SHP77 treated with DMSO at 0.1 percent for 48 hours (cell line): ENCODE data around the gene APOL2.
"Not testable (repeated sequence)": the region's sequence is repeated elsewhere in the genome, so short reads cannot be mapped to it uniquely, and the experiment has no call there.

Experiments used
- DNase-seq: peaks from one replicate; lab custom pipeline; 2025; lab: John Stamatoyannopoulos, UW

Gene APOL2

GRCh38 chr22:36263216-36263673 lies 23.9 kb upstream of the APOL2 start:
- not testable (repeated sequence) for DNase-seq

- DNase-seq, result not testable (repeated sequence)
Measured at GRCh38 chr22:36262307-36262706, 23.0 kb upstream of the APOL2 start.

GRCh38 chr22:36261675-36262074 lies 22.3 kb upstream of the APOL2 start:
- not testable (repeated sequence) for DNase-seq

GRCh38 chr22:36259615-36260300 lies 20.4 kb upstream of the APOL2 start:
- DNase-seq, result no peak

GRCh38 chr22:36258701-36259614 lies 19.6 kb upstream of the APOL2 start:
- DNase-seq, result no peak

GRCh38 chr22:36257948-36258670 lies 18.8 kb upstream of the APOL2 start:
- no peak for DNase-seq

- no peak for DNase-seq
Measured at GRCh38 chr22:36257308-36257707, 18.0 kb upstream of the APOL2 start.

- DNase-seq, result no peak
Measured at GRCh38 chr22:36256478-36256877, 17.2 kb upstream of the APOL2 start.

- DNase-seq, result not testable (repeated sequence)
Measured at GRCh38 chr22:36255572-36255971, 16.2 kb upstream of the APOL2 start.

- no peak for DNase-seq
Measured at GRCh38 chr22:36253523-36254490, 14.5 kb upstream of the APOL2 start.

GRCh38 chr22:36252754-36253522 lies 13.6 kb upstream of the APOL2 start, which contains the start of gene APOL1:
TSS of gene APOL1 (plus strand) at chr22:36253133. CDS start at chr22:36254956, 1,823 bp downstream.
- DNase-seq, result no peak

GRCh38 chr22:36251979-36252608 lies 12.8 kb upstream of the APOL2 start:
- DNase-seq, result not testable (repeated sequence)

GRCh38 chr22:36250292-36250960 lies 11.1 kb upstream of the APOL2 start:
- DNase-seq, result not testable (repeated sequence)

- no peak for DNase-seq
Measured at GRCh38 chr22:36249160-36249559, 9.8 kb upstream of the APOL2 start.

- DNase-seq, result no peak
Measured at GRCh38 chr22:36247955-36248354, 8.6 kb upstream of the APOL2 start.

GRCh38 chr22:36246718-36247117 lies 7.4 kb upstream of the APOL2 start:
- DNase-seq, result no peak

GRCh38 chr22:36245805-36246356 lies 6.6 kb upstream of the APOL2 start:
- DNase-seq, result no peak

- DNase-seq, result no peak
Measured at GRCh38 chr22:36244522-36245391, 5.4 kb upstream of the APOL2 start.
